ENCODE measurements around the gene NAT10.

NAT10 gene

DNA sequence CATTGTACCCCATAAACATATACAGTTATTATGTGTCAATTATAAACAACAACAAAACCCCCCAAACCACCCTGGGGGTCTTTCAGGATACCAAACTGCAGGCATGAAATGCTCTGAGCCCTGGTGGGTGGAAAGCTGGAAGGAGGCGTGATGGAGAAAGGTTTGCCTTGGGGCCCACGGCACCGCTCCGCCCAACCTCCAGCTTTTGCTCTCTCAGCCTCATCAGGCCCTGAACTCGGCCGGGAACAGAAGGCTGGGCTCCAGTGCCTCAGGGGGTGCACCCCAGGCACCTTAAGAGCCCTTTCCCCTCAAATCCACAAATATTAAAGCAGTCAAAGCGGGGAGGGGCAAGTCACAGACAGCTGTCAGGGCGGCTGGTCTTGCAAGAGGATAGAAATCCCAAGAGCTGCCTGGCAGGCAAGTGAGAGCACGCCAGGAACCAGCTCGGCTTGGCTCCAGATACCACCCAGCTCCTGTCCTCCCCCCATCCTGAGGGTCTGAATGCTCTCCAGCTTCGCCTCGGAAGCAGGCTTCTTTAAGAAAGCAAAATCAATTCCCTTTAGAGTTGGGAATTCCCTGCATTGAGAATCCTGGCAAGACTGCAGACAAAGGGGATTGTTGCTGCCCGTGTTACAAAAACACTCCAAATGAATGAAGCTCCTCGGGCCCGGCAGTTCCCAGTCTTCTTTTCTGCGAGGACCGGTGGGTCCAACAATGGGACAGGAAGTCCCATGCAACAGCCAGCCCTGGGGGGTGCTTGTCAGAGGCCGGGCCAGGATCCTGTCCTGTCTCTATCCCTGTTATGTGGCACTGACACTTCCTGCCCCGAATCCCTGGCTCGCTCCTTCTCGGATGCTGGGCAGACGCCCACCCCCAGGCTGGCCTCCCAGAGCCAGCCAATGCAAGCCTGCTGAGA, 80.8 kb downstream of the NAT10 start:
- no peak overlapping the region for H3K27ac ChIP-seq
- TF ChIP-seq, protein P1, sequence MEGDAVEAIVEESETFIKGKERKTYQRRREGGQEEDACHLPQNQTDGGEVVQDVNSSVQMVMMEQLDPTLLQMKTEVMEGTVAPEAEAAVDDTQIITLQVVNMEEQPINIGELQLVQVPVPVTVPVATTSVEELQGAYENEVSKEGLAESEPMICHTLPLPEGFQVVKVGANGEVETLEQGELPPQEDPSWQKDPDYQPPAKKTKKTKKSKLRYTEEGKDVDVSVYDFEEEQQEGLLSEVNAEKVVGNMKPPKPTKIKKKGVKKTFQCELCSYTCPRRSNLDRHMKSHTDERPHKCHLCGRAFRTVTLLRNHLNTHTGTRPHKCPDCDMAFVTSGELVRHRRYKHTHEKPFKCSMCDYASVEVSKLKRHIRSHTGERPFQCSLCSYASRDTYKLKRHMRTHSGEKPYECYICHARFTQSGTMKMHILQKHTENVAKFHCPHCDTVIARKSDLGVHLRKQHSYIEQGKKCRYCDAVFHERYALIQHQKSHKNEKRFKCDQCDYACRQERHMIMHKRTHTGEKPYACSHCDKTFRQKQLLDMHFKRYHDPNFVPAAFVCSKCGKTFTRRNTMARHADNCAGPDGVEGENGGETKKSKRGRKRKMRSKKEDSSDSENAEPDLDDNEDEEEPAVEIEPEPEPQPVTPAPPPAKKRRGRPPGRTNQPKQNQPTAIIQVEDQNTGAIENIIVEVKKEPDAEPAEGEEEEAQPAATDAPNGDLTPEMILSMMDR (conservative IDR thresholded peaks at IDR 0.05), result no peak

DNA sequence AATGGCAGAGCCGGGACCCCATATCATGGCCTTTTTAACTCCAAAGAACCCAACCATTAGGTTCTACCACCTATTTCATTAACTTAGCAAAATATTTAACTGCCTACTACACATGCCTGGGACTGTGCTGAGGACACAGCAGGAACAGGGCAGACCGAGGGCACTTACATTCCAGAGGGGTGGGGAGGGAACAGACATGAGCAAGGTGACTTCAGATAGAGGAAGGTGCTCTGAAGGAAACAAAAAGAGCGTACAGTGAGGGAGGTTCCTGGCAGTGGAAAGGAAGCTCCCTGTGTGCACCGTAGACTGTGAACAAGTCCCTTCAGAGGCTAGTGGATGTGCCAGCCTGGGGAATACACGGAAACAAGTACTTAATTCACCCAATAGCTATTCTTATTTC, 82.8 kb downstream of the NAT10 start:
- TF ChIP-seq, protein P1 (conservative IDR thresholded peaks at IDR 0.05), result no peak

DNA sequence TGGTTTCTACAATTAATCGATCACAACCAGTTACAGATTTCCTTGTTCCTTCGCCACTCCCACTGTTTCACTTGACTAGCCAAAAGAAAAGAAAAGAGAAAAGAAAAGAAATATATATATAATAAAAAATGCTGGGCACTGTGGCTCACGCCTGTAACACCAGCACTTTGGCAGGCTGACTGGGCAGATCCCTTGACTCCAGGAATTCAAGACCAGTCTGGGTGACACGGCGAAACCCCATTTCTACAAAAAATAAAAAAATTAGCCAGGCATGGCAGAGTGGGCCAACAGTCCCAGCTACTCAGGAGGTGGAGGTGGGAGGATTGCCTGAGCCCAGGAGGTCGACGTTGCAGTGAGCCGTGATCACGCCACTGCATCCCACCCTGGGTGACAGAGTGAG, 83.8 kb downstream of the NAT10 start:
- no peak overlapping the region for H3K27ac ChIP-seq
- TF ChIP-seq, protein P1 (conservative IDR thresholded peaks at IDR 0.05), result no peak

More for the DNA sequence above, 82.8 kb downstream of the NAT10 start:
- H3K27ac ChIP-seq, result no peak overlapping the region

DNA sequence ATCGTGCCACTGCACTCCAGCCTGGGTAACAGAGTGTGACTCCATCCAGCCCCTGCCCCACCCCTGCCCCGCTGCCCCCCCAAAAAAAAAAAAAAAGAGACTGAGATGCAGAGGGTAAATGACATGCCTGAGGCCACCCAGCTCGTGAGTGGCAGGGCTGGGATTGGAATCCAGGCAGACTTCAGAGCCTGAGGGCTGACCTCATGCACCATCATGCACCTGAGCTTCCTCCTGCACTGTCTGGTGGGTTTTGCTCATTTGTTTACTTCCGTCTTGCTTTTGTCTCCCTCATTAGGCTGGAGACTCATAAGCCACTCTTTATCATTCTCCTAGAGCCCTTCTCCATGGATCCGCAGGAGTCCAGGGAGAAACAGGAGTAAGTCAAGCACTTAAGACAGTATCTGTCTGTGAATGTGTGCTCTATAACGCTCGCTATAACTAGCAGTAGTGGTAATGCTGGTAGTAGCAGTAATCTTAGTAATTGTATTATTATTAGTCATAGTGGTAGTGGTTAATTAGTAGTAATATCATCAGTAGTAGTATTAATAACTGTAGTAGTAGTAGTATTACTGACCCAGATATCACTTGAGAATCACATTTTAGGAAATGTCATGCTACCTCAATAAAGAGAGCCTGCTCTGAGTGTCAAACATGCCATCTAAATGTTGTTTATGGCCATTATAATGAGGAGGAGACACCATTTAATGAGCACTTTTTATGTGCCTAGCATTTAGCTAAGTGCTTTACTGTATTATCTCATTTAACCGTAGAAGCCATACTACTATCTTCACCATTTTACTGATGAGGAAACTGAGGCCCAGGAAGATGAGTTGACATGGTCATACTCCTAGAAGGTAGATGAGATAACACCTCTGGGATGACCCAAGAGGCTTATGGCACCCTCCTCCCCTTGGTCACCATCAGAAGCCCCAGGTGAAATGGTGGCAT, 85.0 kb downstream of the NAT10 start:
- TF ChIP-seq, protein P1 (conservative IDR thresholded peaks at IDR 0.05), result no peak
- H3K27ac ChIP-seq, result no peak overlapping the region

DNA sequence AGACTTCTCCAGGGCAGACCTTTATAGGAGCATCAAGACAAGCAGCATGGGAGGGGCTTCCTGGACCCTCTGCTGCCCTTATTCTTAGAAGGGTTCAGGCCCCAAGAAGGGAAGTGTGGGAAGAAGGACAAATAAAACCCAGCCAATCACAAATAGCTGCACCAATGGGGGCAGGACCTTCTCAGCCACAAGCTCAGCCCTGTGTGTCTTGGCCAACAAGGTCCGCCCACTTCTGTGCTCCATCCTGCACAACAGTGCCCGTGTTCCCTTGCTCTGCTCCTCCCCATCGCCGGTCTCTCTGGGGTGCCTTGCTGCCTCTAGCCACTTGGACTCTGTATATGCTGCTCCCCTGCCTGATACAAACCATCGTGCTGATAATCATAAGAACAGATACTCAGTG, 86.1 kb downstream of the NAT10 start:
- H3K27ac ChIP-seq, result no peak overlapping the region
- TF ChIP-seq, protein P1 (conservative IDR thresholded peaks at IDR 0.05), result no peak

DNA sequence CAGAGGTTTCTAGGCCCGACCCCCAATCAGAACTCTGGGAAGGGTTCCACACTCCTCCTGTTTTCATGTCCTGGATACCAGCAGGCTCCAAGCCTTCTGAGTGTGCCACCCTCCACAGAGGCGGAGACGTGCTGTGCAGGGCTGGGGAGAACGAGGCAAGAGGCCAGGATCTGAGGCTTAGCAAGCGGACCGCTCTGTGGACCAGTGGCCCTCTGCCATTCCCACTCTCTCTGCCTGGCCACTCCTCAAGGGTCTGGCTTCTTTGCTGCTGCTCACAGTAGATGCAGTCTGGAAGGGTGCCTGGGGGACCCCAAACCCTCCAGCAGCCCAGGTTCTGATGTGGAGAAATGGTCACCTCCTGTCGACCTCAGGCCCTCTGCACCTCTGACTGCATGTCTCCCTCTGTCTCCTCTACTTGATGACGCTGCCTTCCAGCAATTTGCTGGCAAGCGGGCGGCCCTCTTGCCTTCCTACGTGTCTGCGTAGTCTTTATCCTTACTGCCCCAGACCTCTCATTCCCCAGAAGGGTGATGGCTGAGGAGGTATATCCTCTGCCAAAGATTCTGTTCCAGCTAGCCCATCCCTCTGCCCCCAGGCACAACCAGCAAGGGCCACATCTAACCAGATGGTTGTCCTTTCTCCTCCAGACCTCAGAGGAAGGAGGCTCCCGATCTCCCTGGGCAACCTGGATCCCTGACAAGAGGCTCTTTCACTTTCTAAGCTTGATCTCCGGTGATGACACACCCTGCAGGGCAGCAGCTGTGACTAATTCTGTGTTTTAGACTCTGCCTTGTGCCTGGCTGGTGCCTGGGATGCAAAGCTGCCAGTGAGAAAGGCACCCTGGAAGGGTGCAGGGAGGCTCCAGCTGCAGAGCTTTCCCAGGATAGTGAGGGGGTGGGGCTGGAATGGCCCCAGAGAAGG, 87.3 kb downstream of the NAT10 start:
- TF ChIP-seq, protein P1 (conservative IDR thresholded peaks at IDR 0.05), result no peak
- no peak overlapping the region for H3K27ac ChIP-seq
